Activated T-helper 1 cell treated with anti-CD3 and anti-CD28 coated beads, Interleukin-12 subunit alpha, Interleukin-12 subunit beta, Interleukin-2, Interleukin-4 antibody, amounts not matched to agents 30 ng/mL and 10 ng/mL and 1 ng/mL, durations not matched to agents 14 hours and 24 hours and 36 hours (primary cell): ENCODE data around the gene DNAJB6. TPM values are rescaled to one million over a fixed set of nuclear protein-coding genes. Genes with fewer than 3 reads are reported as not detected.
A peak's percentile ranks its signal among the peaks of the same experiment; 100 is the strongest.

Source experiments
- DNase-seq: peaks from one replicate; pipeline ENCODE4 v3.0.0; 2021; ENCODE audit warnings: low spot score
- H3K27ac Mint-ChIP-seq: one replicate; pipeline ENCODE4 v1.8.0; 2021; ENCODE audit warnings: mild to moderate bottlenecking, mixed read lengths
- H3K27me3 Mint-ChIP-seq: one replicate; pipeline ENCODE4 v1.8.0; 2022; ENCODE audit warnings: mild to moderate bottlenecking, moderate library complexity, mixed read lengths; ENCODE audit not compliant: insufficient read depth
- H3K36me3 Mint-ChIP-seq: one replicate; pipeline ENCODE4 v1.8.0; 2021; ENCODE audit warnings: low read depth, mixed read lengths
- H3K4me1 Mint-ChIP-seq: one replicate; pipeline ENCODE4 v1.8.0; 2021; ENCODE audit warnings: low read depth, mixed read lengths
- H3K4me3 Mint-ChIP-seq: one replicate; pipeline ENCODE4 v1.8.0; 2021; ENCODE audit warnings: mild to moderate bottlenecking, moderate library complexity, mixed read lengths
- H3K9me3 Mint-ChIP-seq: one replicate; pipeline ENCODE4 v1.8.0; 2021; ENCODE audit warnings: mixed read lengths
- intact Hi-C: fragments of 100-400 bp; cut with micrococcal nuclease; formaldehyde crosslinking; loops from one replicate; pipeline ENCODE4 v1.15.1; 2024
- total RNA-seq: library from RNA; stranded (reverse); gene quantifications from 2 replicates; pipeline ENCODE4 v1.2.3, GENCODE V29; 2022

DNAJB6 gene
- total RNA-seq: 127 and 137 TPM in 2 replicates

DNA sequence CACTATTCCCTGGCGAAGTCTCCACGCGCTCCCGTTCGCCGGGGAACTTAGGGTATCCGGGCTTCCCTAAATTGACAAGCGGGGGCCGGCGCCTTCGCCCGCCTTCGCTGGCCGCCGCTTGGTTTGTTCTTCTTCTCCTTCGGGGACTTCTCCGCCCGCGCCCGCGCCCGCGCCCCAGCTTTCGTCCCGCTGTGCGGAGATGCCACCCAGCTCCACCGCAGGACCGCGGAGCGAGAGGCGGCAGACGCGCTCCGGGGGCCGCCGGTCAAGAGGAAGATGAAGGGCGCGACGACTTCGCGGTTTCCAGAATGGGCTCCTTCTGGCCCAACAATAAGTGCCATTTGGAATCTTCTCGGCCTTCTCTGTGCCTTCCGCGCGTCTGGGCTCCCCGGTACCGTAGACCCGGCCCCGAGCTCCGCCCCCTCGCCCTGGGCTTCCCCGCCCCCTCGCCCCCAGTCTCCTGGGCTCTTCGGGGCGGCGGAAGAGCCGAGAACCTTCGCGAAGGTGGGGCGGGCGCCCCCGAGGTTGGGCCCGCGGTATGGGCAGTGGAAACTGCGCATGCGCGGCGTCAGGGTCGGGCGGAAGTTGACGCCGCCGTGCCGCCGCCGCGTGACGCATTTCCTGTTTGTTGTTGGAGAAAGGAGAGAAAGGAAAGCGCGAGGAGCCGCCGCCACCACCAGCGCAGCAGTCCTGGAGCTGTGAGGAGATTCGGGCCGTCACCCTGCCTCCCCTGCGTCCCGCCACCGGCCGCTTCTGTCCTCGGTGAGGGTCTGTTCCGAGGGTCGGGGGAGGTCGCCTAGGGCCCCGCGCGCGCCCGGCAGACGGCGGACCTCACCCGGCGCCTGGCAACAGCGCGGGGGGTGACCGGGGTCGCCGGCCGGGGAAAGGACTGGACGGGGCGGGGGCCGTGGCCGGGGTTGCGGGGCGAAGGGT lies at the start of gene DNAJB6:
DNAJB6 (plus strand) TSS at position 622 of the 933 bp plus-strand sequence. CDS start 21,569 bp downstream, outside the sequence.
- Mint-ChIP-seq H3K4me3 (peak within 1 kb of the TSS; percentile 96), H3K27me3 (peaks cover 27% of the 10 kb centered on the region), H3K36me3 (peaks cover 18% of the 10 kb centered on the region), H3K9me3 (no peaks in the 10 kb centered on the region), H3K4me1 (peaks cover 31% of the 10 kb centered on the region), H3K27ac (peak within 1 kb of the TSS; percentile 100)
- peak; percentile 94 for DNase-seq
- intact Hi-C loops: loop anchor here (1.0 to 10.0 kb wide), 7 partner anchors 18 to 696 kb away; partner anchors contain the start of genes LMBR1, NOM1, RNF32 and UBE3C

DNA sequence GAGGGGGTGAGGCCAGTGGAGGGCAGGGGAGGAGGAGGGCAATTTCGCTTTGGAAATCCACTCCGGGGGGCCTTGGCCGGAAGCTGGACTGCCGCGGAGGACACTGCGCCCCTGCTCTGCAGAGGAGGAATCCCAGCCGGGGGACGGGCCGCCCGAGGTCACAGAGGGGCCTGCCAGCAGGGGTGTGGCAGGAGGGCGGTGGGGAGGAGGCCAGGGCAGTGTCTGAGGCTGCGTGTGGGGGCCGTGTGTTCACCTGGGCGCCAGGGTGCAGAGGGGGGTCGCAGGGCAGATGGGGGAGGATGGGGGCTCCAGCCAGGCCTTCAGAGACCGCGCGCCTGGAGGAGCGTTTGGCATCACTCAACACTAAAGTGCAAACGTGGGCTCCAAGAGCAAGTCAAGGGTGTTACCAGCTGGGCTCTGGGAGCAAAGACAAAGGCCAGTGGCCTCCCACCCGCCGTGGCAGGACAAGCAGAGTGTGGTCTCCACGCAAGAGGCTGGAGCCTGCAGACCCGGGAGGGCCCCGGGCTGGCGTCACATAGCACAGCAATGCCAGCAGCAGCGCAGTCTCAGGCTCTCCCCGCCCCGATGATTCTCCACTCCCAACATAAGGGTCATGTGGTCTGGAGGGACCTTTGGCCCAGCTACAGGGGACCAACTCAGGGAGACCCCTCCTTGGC lies 45.3 kb upstream of the DNAJB6 start:
- Mint-ChIP-seq H3K27me3 (peaks cover 8% of the 10 kb centered on the region), H3K4me3 (no peak overlapping the region), H3K36me3 (no peaks in the 10 kb centered on the region), H3K9me3 (no peaks in the 10 kb centered on the region), H3K4me1 (no peaks in the 10 kb centered on the region), H3K27ac (no peak overlapping the region)
- no peak for DNase-seq
- intact Hi-C loops: no loop called here

DNA sequence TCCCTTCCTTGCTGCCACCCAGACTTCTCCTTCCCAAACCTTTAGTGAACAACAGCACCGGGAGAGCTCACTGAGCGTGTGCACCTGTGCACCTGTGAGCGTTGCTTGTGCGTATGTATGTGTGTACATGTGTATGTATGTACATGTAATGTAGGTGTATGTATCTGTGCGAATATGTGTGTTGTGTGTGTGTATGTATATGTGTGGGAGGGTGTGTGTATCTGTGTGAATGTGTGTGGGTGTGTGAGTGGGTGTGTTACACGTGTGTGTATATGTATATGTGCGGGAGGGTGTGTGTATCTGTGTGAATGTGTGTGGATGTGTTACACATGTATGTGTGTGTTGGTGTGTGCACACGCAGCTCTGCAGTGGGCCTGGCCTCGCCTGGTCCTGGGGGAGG lies 44.5 kb upstream of the DNAJB6 start:
- H3K36me3 Mint-ChIP-seq: no peaks in the 10 kb centered on the region
- H3K27ac Mint-ChIP-seq: no peak overlapping the region
- peaks cover 8% of the 10 kb centered on the region for H3K27me3 Mint-ChIP-seq
- H3K4me1 Mint-ChIP-seq: no peaks in the 10 kb centered on the region
- H3K9me3 Mint-ChIP-seq: no peaks in the 10 kb centered on the region
- no peak overlapping the region for H3K4me3 Mint-ChIP-seq
- intact Hi-C loops: no loop called here
- DNase-seq: no peak

DNA sequence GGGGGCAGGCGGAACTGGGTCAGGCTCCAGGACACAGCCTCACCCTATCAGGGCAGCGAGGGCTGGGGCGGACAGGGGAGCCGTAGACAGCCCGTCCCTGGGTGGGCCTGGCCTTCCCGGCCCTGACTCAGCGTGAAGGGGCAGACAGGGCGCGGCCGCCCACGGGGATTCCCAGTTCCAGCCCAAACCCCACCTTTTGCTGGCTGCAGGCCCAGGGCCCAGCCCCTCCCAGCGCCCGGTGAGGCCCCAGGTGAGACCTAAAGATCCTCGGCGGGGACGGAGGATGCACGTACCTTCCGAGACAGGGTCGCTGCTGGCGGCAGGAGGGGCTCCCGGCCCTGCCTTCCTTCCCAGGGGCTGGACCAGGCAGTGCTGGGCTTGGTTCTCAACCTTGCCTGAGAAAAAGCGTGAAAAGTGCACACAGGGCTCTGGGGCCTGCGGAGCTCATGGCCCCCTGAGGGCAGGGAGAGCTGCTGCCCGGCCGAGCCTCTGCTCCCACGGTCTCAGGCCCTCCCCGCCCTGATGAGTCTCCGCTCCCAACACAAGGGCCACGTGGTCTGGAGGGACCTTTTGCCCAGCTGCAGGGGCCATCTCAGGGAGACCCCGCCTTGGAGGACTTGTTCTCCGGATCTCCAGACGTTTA lies 43.9 kb upstream of the DNAJB6 start:
- peaks cover 8% of the 10 kb centered on the region for H3K27me3 Mint-ChIP-seq
- no peak overlapping the region for H3K27ac Mint-ChIP-seq
- DNase-seq: no peak
- no peaks in the 10 kb centered on the region for H3K4me1 Mint-ChIP-seq
- intact Hi-C loops: no loop called here
- no peaks in the 10 kb centered on the region for H3K9me3 Mint-ChIP-seq
- no peaks in the 10 kb centered on the region for H3K36me3 Mint-ChIP-seq
- no peak overlapping the region for H3K4me3 Mint-ChIP-seq

DNA sequence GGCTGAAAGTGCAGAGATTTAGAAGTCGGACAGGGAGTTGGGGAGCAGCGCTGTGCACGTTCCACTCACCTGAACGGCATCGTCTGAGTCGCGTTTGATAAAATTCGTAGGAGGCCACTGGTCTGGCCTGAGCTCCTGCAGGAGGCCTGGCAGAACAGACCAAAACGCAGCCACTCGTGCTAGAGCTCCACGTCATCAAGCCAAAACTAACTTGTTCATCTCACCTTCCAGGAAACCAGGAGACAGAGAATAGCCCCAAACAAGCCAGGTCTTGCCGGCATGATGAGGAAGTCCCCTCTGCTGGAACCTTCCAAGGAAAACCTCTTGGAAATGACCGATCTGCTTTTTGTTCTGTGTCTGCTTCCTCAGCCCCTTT lies 43.4 kb upstream of the DNAJB6 start:
- H3K4me1 Mint-ChIP-seq: no peaks in the 10 kb centered on the region
- DNase-seq: no peak
- H3K4me3 Mint-ChIP-seq: no peak overlapping the region
- H3K27me3 Mint-ChIP-seq: peaks cover 6% of the 10 kb centered on the region
- H3K9me3 Mint-ChIP-seq: no peaks in the 10 kb centered on the region
- intact Hi-C loops: no loop called here
- H3K36me3 Mint-ChIP-seq: no peaks in the 10 kb centered on the region
- H3K27ac Mint-ChIP-seq: no peak overlapping the region

DNA sequence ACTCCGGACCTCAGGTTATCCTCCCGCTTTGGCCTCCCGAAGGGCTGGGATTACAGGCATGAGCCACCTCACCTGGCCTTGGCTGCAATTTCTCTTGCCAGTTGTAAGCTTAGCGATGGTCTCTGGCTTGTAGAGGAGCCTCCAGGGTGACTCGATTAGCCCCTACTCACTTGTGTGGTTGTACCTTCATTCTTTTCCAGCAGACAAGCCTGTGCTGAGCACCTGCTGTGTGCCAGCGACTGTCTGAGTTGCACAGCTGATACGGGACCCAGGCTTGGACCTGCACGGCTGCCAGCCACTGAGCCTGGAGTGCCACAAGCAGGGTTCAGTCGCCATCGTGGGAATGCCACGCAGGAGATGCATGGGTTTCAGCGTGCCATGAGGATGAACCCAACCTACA lies 42.0 kb upstream of the DNAJB6 start:
- Mint-ChIP-seq H3K4me3 (no peak overlapping the region), H3K36me3 (no peaks in the 10 kb centered on the region), H3K27ac (no peak overlapping the region), H3K27me3 (no peaks in the 10 kb centered on the region), H3K9me3 (no peaks in the 10 kb centered on the region), H3K4me1 (peaks cover 9% of the 10 kb centered on the region)
- DNase-seq: no peak
- intact Hi-C loops: no loop called here

DNA sequence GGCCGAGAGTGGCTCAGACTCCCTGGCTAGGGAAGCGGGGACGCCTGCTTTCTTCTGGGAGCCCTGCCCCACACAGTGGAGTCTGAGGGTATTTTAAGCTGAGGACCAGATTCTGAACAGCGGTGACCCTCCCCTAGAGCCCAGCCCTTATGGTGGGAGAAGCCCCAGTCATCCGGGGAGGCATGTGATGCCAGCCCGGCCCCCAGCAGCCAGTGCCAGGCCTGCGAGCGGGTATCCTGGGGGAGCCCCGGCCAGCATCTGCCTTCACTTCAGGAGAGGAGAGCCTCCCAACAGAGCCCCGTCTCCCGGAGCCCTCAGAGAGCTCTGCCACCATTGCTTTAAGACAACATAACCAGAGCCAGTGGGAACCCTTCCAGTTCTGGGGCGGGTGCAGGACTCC lies 41.5 kb upstream of the DNAJB6 start:
- Mint-ChIP-seq H3K27me3 (no peaks in the 10 kb centered on the region), H3K4me3 (no peak overlapping the region), H3K4me1 (peaks cover 9% of the 10 kb centered on the region), H3K36me3 (no peaks in the 10 kb centered on the region), H3K9me3 (no peaks in the 10 kb centered on the region), H3K27ac (no peak overlapping the region)
- DNase-seq: no peak
- intact Hi-C loops: no loop called here

DNA sequence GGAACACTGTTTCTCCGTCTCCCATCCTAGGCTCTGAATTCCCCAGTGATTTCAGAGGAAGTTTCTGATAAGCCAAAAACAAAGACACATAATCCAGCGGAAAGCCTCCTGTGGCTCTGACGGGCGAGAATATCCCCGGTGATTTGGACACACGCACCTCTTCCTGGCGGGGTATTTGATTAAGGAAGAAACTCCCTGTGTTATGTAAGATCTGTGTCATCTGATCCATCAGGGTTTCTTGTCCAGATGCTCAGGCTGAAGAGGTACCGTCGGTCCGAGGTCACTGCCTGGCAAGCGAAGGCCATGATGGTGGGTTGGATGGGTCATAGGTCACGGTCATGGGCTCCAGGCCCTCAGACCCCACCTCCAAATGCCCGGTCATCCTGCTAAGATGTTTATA lies 39.6 kb upstream of the DNAJB6 start:
- Mint-ChIP-seq H3K27me3 (no peaks in the 10 kb centered on the region), H3K36me3 (no peaks in the 10 kb centered on the region), H3K9me3 (no peaks in the 10 kb centered on the region), H3K4me1 (peaks cover 26% of the 10 kb centered on the region), H3K27ac (no peak overlapping the region), H3K4me3 (no peak overlapping the region)
- DNase-seq: no peak
- intact Hi-C loops: no loop called here

DNA sequence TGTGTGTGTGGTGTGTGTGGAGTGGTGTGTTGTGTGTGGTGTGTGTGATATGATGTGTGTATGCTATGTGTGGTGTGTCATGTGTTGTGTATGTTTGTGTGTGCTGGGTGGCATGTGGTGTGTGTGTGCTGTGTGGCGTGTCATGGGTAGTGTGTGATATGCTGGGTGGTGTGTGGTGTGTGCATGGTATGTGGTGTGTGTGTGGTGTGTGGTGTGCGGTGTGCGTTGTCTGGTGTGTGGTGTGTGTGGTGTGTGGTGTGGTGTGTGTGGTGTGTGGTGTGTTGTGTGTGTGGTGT lies 37.5 kb upstream of the DNAJB6 start:
- H3K27me3 Mint-ChIP-seq: no peaks in the 10 kb centered on the region
- H3K27ac Mint-ChIP-seq: peak overlapping the region; percentile 24
- no peak for DNase-seq
- H3K36me3 Mint-ChIP-seq: no peaks in the 10 kb centered on the region
- no peak overlapping the region for H3K4me3 Mint-ChIP-seq
- peaks cover 38% of the 10 kb centered on the region for H3K4me1 Mint-ChIP-seq
- H3K9me3 Mint-ChIP-seq: no peaks in the 10 kb centered on the region
- intact Hi-C loops: no loop called here

DNA sequence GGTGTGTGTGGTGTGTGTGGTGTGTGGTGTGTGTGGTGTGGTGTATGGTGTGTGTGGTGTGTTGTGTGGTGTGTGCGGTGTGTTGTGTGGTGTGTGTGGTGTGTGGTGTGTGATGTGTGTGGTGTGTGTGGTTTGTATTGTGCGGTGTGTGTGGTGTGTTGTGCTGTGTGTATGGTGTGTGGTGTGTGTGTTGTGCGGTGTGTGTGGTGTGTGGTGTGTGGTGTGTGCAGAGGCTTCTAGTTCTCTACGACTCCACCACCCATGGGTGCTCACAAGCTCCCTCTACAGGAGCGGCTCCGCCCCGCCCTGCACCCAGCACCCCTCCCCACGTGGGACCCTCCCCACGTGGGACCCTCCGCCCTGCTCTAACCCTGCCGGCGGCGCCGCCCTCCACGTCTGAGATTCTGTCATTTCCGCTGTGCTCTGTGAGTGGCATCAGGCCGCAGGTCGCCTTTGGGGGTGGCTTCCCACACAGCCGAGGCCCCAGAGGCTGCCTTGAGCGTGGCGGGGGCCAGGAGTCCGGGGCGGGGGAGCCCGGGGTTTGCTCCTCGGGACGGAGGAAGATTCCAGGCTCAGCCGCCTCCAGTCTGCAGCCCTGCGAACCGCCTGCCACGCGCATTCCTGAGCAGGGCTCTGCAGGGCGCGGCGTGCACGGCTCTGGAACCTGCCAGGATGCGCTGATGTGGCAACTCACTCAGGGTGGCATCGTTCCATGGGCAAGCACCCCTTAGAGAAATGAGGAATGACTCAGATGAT lies 37.0 kb upstream of the DNAJB6 start:
- no peaks in the 10 kb centered on the region for H3K36me3 Mint-ChIP-seq
- no peak for DNase-seq
- no peaks in the 10 kb centered on the region for H3K27me3 Mint-ChIP-seq
- peaks cover 38% of the 10 kb centered on the region for H3K4me1 Mint-ChIP-seq
- no peaks in the 10 kb centered on the region for H3K9me3 Mint-ChIP-seq
- peak overlapping the region; percentile 24 for H3K27ac Mint-ChIP-seq
- intact Hi-C loops: no loop called here
- no peak overlapping the region for H3K4me3 Mint-ChIP-seq

DNA sequence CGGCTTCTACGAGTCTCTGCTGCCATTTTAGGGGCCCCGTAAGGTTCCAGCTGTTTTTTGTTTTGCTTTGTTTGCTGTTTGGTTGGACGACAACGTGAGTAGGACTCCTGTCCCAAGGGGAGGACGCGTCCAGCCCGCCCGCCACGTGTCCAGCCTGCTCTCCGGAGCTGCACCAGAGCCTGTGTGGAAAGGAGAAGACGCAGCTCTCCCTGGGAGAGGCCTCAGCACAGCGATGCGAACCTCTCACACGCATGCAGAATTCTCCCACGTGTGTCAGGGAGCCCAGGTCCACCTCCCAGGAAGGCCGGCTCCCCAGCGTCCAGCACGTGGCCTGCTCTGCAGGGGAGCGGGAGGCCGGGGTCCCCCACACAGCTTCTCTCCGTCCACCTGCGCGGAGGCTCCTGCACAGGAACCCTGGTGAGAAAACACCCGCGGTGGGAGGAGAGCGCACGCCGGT lies 36.4 kb upstream of the DNAJB6 start:
- no peaks in the 10 kb centered on the region for H3K27me3 Mint-ChIP-seq
- H3K4me1 Mint-ChIP-seq: peaks cover 38% of the 10 kb centered on the region
- intact Hi-C loops: no loop called here
- no peak overlapping the region for H3K27ac Mint-ChIP-seq
- no peak overlapping the region for H3K4me3 Mint-ChIP-seq
- no peak for DNase-seq
- no peaks in the 10 kb centered on the region for H3K9me3 Mint-ChIP-seq
- H3K36me3 Mint-ChIP-seq: no peaks in the 10 kb centered on the region

DNA sequence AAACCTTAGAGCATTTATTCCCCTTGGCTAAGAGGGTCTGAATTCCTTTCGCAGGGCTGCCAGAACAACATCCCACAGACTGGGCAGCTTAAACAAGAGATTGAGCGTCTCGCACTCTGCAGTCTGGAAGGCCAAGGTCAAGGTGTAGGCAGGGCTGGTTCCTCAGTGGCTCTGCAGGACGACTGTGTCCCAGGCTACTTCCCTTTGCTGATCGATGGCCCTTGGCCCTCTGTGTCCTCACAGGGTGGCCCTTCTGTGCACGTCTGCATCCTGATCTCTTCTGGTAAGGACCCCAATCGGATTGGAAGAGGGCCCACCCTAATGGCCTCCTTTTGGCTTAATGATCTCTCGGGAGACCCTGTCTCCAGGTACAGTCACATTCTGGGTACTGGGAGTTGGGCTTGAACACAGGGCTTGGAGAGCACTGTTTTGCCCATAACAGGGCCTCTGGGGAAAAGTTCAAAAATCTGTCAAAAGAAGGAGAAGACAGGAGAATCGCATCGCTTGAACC lies 35.1 kb upstream of the DNAJB6 start:
- no peaks in the 10 kb centered on the region for H3K9me3 Mint-ChIP-seq
- H3K4me1 Mint-ChIP-seq: peaks cover 44% of the 10 kb centered on the region
- peak overlapping the region; percentile 98 for H3K27ac Mint-ChIP-seq
- intact Hi-C loops: loop anchor here (1.0 to 2.0 kb wide), 5 partner anchors 17 to 189 kb away; partner anchors contain the start of gene DNAJB6
- H3K36me3 Mint-ChIP-seq: no peaks in the 10 kb centered on the region
- H3K27me3 Mint-ChIP-seq: no peaks in the 10 kb centered on the region
- no peak for DNase-seq
- peak overlapping the region; percentile 32 for H3K4me3 Mint-ChIP-seq
